Endodermal cell (in vitro differentiated cells): ENCODE data around the gene NLN. TPM values are rescaled to one million over a fixed set of nuclear protein-coding genes. Genes with fewer than 3 reads are reported as not detected.

Experiments used
- DNase-seq: peaks from one replicate; pipeline ENCODE4 v3.0.0-alpha.2; 2017
- H3K27ac ChIP-seq: 2 replicates; pipeline ENCODE4 v1.5.1; 2013; ENCODE audit warnings: mild to moderate bottlenecking, low read depth, low read length, moderate library complexity
- H3K27me3 ChIP-seq: 2 replicates; pipeline ENCODE4 v1.6.1; 2013; ENCODE audit warnings: mild to moderate bottlenecking, low read length, moderate library complexity; ENCODE audit not compliant: insufficient read depth, control insufficient read depth, poor library complexity, severe bottlenecking
- H3K36me3 ChIP-seq: 2 replicates; pipeline ENCODE4 v1.7.0; 2013; ENCODE audit warnings: mild to moderate bottlenecking, low read length, moderate library complexity; ENCODE audit not compliant: control insufficient read depth, insufficient read depth
- H3K4me1 ChIP-seq: one replicate; pipeline ENCODE4 v1.7.0; 2013; ENCODE audit warnings: low read length; ENCODE audit not compliant: control insufficient read depth, insufficient read depth
- H3K4me3 ChIP-seq: 2 replicates; pipeline ENCODE4 v1.5.1; 2013; ENCODE audit warnings: mild to moderate bottlenecking, low read length, moderate library complexity
- H3K9ac ChIP-seq: 2 replicates; pipeline ENCODE4 v1.6.1; 2013; ENCODE audit warnings: mild to moderate bottlenecking, low read length, moderate library complexity; ENCODE audit not compliant: poor library complexity, severe bottlenecking; ENCODE audit errors: extremely low read depth
- H3K9me3 ChIP-seq: 2 replicates; pipeline ENCODE4 v1.6.1; 2013; ENCODE audit warnings: mild to moderate bottlenecking, low read length, moderate library complexity; ENCODE audit not compliant: control insufficient read depth
- H3K27ac Mint-ChIP-seq: 2 replicates; pipeline ENCODE4 v1.8.0; 2020; ENCODE audit warnings: mixed read lengths
- H3K27me3 Mint-ChIP-seq: 2 replicates; pipeline ENCODE4 v1.8.0; 2021; ENCODE audit warnings: mild to moderate bottlenecking, mixed read lengths; ENCODE audit not compliant: insufficient read depth
- H3K36me3 Mint-ChIP-seq: 2 replicates; pipeline ENCODE4 v1.8.0; 2020; ENCODE audit warnings: low read depth, mixed read lengths
- H3K4me1 Mint-ChIP-seq: 2 replicates; pipeline ENCODE4 v1.8.0; 2020; ENCODE audit warnings: mixed read lengths
- H3K4me3 Mint-ChIP-seq: 2 replicates; pipeline ENCODE4 v1.8.0; 2020; ENCODE audit warnings: mild to moderate bottlenecking, moderate library complexity, mixed read lengths
- H3K9me3 Mint-ChIP-seq: 2 replicates; pipeline ENCODE4 v1.8.0; 2020; ENCODE audit warnings: mild to moderate bottlenecking, mixed read lengths
- CTCF ChIP-seq: fragments of 200-600 bp; sonication (generic); conservative IDR thresholded peaks from 2 replicates; pipeline ENCODE4 v1.5.0; 2021; ENCODE audit warnings: antibody characterized with exemption, mild to moderate bottlenecking
- WGBS, 2 experiments: methylation state at CpG; one replicate each; pipeline versions ENCODE4 v1.1.5 to v1.1.7; 2013; ENCODE audit warnings: missing lambda C conversion rate in 2 of 2, mixed read lengths in 1 of 2; ENCODE audit not compliant: insufficient coverage in 1 of 2, insufficient read length in 1 of 2; 5-methylcytosine and 5-hydroxymethylcytosine counted together
- total RNA-seq, 2 donors: library from RNA; stranded (reverse); fragmentation: NEBNext Ultra II Directional in 1 of 2; extraction: Animal tissue kit (Norgen Biotek cat#: 25700) in 1 of 2; gene quantifications; 2 replicates in 1 of 2; 3 replicates in 1 of 2; pipeline ENCODE4 v1.2.1, GENCODE V29; 2021

NLN gene
- total RNA-seq, 2 donors from 2014 or later: 110 to 136 TPM

- WGBS, 2 experiments: 97 to 100% methylated on average over 2 to 5 of the region's 5 CpGs
- H3K9me3 Mint-ChIP-seq: no peaks in the 10 kb centered on the region
Observed at GRCh38 chr5:65833780-65834179, 111.8 kb downstream of the NLN start.

DNA sequence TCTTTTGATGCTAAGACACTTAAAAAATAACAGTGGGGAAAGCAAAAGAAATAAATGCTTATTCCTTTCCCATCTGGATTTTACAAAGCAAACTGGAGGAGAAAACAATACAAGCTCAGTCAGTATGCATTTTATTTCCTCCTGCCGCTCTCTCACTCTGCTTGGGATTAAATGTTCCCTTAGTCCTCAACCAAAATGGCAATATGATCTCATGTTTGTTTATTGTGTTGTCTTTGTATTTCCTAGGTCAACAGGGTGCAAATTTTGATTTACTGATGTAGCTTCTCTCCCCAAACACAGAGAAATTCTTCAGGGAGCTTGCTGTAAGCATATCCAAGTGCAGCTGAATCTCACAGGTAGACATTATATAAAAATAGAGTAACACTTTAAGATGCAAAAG is 112.3 kb downstream of the NLN start:
- Mint-ChIP-seq H3K4me3 (no peak overlapping the region), H3K4me1 (peaks cover 16% of the 10 kb centered on the region), H3K9me3 (no peaks in the 10 kb centered on the region), H3K27me3 (no peaks in the 10 kb centered on the region), H3K27ac (no peak overlapping the region), H3K36me3 (peaks cover 2% of the 10 kb centered on the region)
- Histone ChIP-seq H3K9ac (no peak overlapping the region), H3K36me3 (no peaks in the 10 kb centered on the region), H3K27me3 (no peaks in the 10 kb centered on the region), H3K4me1 (peaks cover 7% of the 10 kb centered on the region), H3K27ac (no peak overlapping the region), H3K9me3 (no peaks in the 10 kb centered on the region), H3K4me3 (no peak overlapping the region)
- DNase-seq: no peak
- 100% methylated on average over 1 of the region's 1 CpG; no CpG with 5 or more reads in 1 of the 2 experiments for WGBS, 2 experiments
- TF ChIP-seq CTCF: no peak

More at GRCh38 chr5:65833780-65834179, 111.8 kb downstream of the NLN start:
- H3K4me1 Mint-ChIP-seq: peaks cover 16% of the 10 kb centered on the region
- no peak for DNase-seq
- no peaks in the 10 kb centered on the region for H3K27me3 ChIP-seq
- H3K4me3 Mint-ChIP-seq: no peak overlapping the region
- H3K4me1 ChIP-seq: peaks cover 7% of the 10 kb centered on the region
- H3K36me3 ChIP-seq: no peaks in the 10 kb centered on the region
- H3K27ac Mint-ChIP-seq: no peak overlapping the region
- H3K27me3 Mint-ChIP-seq: no peaks in the 10 kb centered on the region
- H3K9ac ChIP-seq: no peak overlapping the region
- TF ChIP-seq CTCF: no peak
- H3K4me3 ChIP-seq: no peak overlapping the region
- H3K27ac ChIP-seq: no peak overlapping the region
- no peaks in the 10 kb centered on the region for H3K36me3 Mint-ChIP-seq
- H3K9me3 ChIP-seq: no peaks in the 10 kb centered on the region

DNA sequence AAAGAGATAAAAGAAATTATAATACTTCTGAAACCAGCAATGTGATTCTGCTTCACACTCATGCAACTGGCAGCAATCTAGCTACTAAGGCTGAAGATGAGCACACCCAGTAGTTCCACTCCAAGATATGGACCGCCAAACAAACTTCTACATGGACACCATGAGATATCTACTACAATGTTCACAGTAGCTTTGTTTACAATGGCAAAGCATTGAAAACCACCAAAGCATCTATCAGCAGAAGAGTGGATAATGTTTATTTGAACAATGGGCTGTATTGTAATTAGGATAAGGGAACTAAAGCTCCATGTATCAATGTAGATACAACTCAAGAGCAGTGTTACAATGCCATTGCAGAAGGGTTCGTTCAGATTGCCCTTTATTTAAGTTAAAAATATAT is 113.2 kb downstream of the NLN start:
- Histone ChIP-seq H3K27me3 (no peaks in the 10 kb centered on the region), H3K27ac (no peak overlapping the region), H3K4me3 (no peak overlapping the region), H3K4me1 (peaks cover 7% of the 10 kb centered on the region), H3K36me3 (no peaks in the 10 kb centered on the region), H3K9ac (no peak overlapping the region), H3K9me3 (no peaks in the 10 kb centered on the region)
- H3K27me3 Mint-ChIP-seq: no peaks in the 10 kb centered on the region
- DNase-seq: no peak
- H3K27ac Mint-ChIP-seq: no peak overlapping the region
- H3K9me3 Mint-ChIP-seq: no peaks in the 10 kb centered on the region
- no peak for TF ChIP-seq CTCF
- peaks cover 13% of the 10 kb centered on the region for H3K4me1 Mint-ChIP-seq
- H3K36me3 Mint-ChIP-seq: peaks cover 4% of the 10 kb centered on the region
- no peak overlapping the region for H3K4me3 Mint-ChIP-seq
- 100% methylated on average over 1 of the region's 2 CpGs; no CpG with 5 or more reads in 1 of the 2 experiments for WGBS, 2 experiments
